Duodenal mucosa (tissue), 2 donors: Measurements from ENCODE around the gene PICK1.

Source experiments
- H3K27ac ChIP-seq: one replicate; pipeline ENCODE4 v1.7.0; 2013; ENCODE audit warnings: low read depth, low read length
- H3K27me3 ChIP-seq, 2 donors: one replicate each; pipeline ENCODE4 v1.7.0; 2013; ENCODE audit warnings: low read length in 2 of 2, control low read depth in 1 of 2; ENCODE audit not compliant: insufficient read depth in 2 of 2, control insufficient read depth in 1 of 2
- H3K36me3 ChIP-seq, 2 donors: one replicate each; pipeline ENCODE4 v1.7.0; 2013; ENCODE audit warnings: low read length in 2 of 2, control low read depth in 1 of 2; ENCODE audit not compliant: insufficient read depth in 2 of 2, control insufficient read depth in 1 of 2
- H3K4me1 ChIP-seq, 2 donors: one replicate each; pipeline ENCODE4 v1.7.0; 2013; ENCODE audit warnings: low read length in 2 of 2, control low read depth in 1 of 2; ENCODE audit not compliant: insufficient read depth in 2 of 2, control insufficient read depth in 1 of 2
- H3K4me3 ChIP-seq, 2 donors: one replicate each; pipeline ENCODE4 v1.7.0; 2013; ENCODE audit warnings: low read length in 2 of 2, low read depth in 1 of 2
- H3K9ac ChIP-seq, 2 donors: one replicate each; pipeline ENCODE4 v1.7.0; 2013; ENCODE audit warnings: low read length in 2 of 2, low read depth in 1 of 2
- H3K9me3 ChIP-seq, 2 donors: one replicate each; pipeline ENCODE4 v1.7.0; 2013; ENCODE audit warnings: low read length in 2 of 2, control low read depth in 1 of 2; ENCODE audit not compliant: control insufficient read depth in 1 of 2

The PICK1 gene

GRCh38 chr22:38056969-38057891 is at the start of gene PICK1:
PICK1 (plus strand) TSS chr22:38057404; CDS start chr22:38057810, 406 bp downstream.
- Histone ChIP-seq H3K4me1 (peaks cover 8 to 15% of the 10 kb centered on the region in 2 donors), H3K4me3 (peak within 1 kb of the TSS; percentile 65 to 78), H3K27me3 (peaks cover 0 to 3% of the 10 kb centered on the region in 2 donors), H3K9me3 (no peaks in the 10 kb centered on the region), H3K9ac (peak within 1 kb of the TSS; percentile 21 to 76), H3K27ac (peak within 1 kb of the TSS; percentile 35), H3K36me3 (peaks cover 9 to 27% of the 10 kb centered on the region in 2 donors)

DNA sequence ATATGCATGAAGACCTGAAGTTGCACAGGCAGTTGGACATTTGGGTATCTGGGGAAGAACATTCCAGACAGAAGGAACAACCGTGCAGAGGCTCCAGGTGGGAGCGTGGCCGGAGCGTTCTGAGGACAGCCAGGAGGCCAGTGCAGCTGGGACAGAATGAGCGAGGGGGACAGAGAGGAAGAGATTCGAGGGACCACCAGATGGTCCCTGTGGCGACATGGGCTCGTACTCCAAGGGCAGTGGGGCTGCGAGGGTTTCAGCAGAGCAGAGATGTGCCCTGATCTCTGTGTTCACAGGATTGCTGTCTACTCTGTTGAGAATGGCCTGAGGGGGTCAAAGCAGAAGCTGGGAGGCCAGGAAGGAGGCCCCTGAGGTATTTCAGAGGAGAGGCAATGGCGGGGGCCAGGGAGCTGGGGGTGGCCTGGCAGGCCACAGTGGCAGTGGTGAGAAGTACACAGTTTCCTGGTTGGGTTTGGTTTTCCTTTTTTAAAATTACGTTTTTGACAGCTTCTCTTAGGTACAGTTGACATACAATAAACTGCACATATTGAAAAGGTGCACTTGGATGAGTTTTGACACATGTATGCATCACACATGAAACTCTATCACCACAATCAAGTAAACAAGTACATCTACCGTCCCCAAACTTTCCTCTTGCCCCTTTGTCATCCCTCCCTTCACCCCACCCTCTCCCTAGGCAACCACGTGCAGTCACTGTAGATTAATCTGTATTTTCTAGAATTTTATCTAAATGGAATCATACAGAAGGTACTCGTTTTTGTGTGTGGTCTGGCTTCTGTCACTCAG is 48.0 kb upstream of the PICK1 start:
- Histone ChIP-seq H3K4me1 (no peaks in the 10 kb centered on the region), H3K36me3 (no peaks in the 10 kb centered on the region), H3K4me3 (no peak overlapping the region), H3K27ac (no peak overlapping the region), H3K9ac (no peak overlapping the region), H3K27me3 (no peaks in the 10 kb centered on the region), H3K9me3 (no peaks in the 10 kb centered on the region)

GRCh38 chr22:38012604-38013072 is 44.6 kb upstream of the PICK1 start:
- Histone ChIP-seq H3K9me3 (no peaks in the 10 kb centered on the region), H3K27me3 (no peaks in the 10 kb centered on the region), H3K27ac (no peak overlapping the region), H3K4me3 (no peak overlapping the region), H3K36me3 (no peaks in the 10 kb centered on the region), H3K9ac (no peak overlapping the region), H3K4me1 (peaks cover 7 to 10% of the 10 kb centered on the region in 2 donors)

DNA sequence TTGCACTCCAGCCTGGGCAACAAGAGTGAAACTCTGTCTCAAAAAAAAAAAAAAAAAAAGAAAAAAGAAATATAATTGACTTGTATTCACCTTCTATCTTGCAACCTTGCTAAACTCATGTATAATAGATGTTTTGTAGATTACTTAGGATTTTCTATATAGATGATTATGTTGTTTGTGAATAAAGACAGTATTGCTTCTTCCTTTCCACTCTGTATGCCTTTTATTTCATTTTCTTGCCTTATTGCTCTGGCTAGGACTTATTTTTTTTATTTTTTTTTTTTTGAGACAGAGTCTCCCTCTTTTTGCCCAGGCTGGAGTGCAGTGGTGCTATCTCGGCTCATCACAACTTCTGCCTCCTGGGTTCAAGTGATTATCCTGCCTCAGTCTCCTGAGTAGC is 43.1 kb upstream of the PICK1 start:
- H3K4me3 ChIP-seq = no peak overlapping the region
- H3K4me1 ChIP-seq = peaks cover 7 to 13% of the 10 kb centered on the region in 2 donors
- no peak overlapping the region for H3K27ac ChIP-seq
- no peaks in the 10 kb centered on the region for H3K36me3 ChIP-seq
- no peaks in the 10 kb centered on the region for H3K27me3 ChIP-seq
- no peaks in the 10 kb centered on the region for H3K9me3 ChIP-seq
- H3K9ac ChIP-seq = no peak overlapping the region

DNA sequence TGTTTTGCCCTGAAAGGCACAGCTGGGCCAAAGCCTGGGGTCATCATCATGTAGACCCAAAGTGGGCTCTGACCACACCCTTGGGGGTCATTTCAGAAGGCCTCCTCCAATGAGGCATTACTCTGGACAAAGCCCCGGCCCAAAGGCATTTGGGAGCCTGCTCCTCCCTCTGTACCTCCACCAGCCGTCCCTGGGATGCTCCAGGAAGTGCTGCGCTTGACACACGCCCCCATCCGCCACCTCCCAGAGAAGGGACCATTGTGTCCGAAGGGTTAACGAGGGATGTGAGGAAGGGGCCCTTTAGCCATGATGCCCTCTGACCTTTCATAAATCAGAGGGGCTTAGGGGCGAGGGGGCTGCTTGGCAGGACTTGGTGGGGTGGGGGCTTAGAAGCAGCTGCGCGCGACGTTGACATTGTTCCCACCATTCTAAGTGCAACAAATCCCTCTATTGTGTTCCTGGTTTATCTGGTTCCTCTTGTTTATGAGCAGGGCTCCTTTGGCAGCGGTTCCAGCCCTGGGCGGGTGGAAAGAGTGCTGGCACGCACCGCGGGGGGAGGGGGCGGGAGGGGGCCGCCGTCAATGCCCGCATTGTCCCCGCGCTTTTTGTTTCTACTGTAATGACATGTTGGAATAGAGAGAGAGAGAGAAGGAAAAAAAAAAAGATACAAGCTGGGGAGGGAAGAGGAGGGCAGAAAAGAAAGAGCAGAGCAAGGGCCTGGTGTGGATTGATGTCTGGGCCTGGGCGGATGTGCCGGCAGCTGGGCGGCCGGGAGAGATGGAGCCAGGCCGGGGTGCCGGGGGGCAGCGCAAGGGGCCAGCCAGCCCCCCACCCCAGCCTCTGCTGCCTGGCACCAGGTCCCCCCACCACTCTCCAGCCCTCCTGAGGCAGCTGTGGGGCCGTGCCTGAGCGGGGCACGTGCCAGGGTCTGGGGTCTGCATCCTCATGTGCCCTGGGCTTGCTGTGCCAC is 40.7 kb upstream of the PICK1 start:
- Histone ChIP-seq H3K9ac (no peak overlapping the region), H3K9me3 (no peaks in the 10 kb centered on the region), H3K27ac (peak overlapping the region; percentile 20), H3K4me1 (peaks cover 7 to 13% of the 10 kb centered on the region in 2 donors), H3K36me3 (no peaks in the 10 kb centered on the region), H3K27me3 (no peaks in the 10 kb centered on the region), H3K4me3 (peak overlapping the region; percentile 28 to 32)

DNA sequence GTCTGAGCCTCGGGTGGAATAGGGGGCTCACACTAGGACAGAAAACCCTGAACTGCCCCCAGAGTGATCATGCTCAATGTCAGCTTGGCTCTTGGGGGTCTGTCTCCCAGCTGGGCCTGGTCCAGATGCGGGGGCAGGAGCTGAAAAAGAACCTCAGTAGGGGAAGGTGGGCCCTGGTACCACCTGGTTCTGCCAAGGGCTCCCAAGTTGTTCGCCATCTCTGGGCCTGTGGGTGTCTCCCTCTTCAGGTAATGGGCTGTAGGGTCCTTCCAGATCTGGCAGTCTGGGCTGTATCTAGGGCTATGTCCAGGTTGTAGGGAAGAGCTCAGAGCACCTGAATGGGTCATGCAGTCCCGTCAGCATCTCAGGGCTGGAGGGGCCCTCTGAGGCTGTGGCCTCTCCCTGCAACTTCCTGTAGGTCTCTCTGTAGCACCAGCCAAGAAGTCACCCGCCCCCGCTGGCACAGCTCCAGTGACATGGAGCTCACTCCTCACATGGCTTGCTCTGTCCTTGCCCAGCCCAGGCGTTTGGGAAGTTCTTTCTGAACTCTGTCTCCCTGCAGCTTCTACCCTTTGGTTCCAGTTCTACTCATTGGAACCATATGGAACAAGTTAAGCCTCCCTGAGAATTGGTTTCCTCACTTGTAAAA is 39.8 kb upstream of the PICK1 start:
- Histone ChIP-seq H3K9me3 (no peaks in the 10 kb centered on the region), H3K9ac (no peak overlapping the region), H3K4me1 (peaks cover 7 to 13% of the 10 kb centered on the region in 2 donors), H3K27ac (no peak overlapping the region), H3K36me3 (no peaks in the 10 kb centered on the region), H3K4me3 (no peak overlapping the region), H3K27me3 (no peaks in the 10 kb centered on the region)

GRCh38 chr22:38017939-38018885 is 39.0 kb upstream of the PICK1 start:
- no peaks in the 10 kb centered on the region for H3K27me3 ChIP-seq
- peaks cover 7 to 13% of the 10 kb centered on the region in 2 donors for H3K4me1 ChIP-seq
- no peak overlapping the region for H3K4me3 ChIP-seq
- no peaks in the 10 kb centered on the region for H3K36me3 ChIP-seq
- no peak overlapping the region for H3K9ac ChIP-seq
- H3K9me3 ChIP-seq = no peaks in the 10 kb centered on the region
- no peak overlapping the region for H3K27ac ChIP-seq

- Histone ChIP-seq H3K9ac (no peak overlapping the region), H3K36me3 (no peaks in the 10 kb centered on the region), H3K4me1 (peaks cover 7 to 13% of the 10 kb centered on the region in 2 donors), H3K4me3 (no peak overlapping the region), H3K27me3 (no peaks in the 10 kb centered on the region), H3K9me3 (no peaks in the 10 kb centered on the region), H3K27ac (no peak overlapping the region)
Measured at GRCh38 chr22:38018938-38019827, 38.0 kb upstream of the PICK1 start.
